ENCODE data around the gene EYA3.

Gene EYA3

DNA sequence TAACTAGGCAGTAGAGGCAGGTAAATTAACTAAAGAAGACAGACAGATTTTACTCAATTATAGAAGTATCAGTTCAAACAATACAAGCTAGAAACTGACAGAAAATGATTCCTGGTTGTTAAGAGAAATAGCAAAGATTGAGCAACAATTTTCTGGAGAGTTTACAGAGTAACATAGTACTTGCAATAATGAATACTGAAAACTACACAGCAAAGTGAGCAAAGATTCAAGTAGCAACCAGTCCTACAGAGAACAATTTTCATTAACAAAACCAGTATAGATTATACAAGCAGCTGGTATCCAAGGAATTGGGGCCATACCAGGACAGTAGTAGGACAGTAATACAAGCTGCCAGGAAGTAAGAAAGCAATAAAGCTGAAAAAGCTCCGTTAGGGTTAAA lies 37.6 kb downstream of the EYA3 start:
- no peak for ATAC-seq
- TF ChIP-seq TCF4 (CRISPR knock-in tag; IDR thresholded peaks at IDR 0.05; ENCODE audit: borderline replicate concordance) (no peak), ZNF565 (CRISPR knock-in tag; conservative IDR thresholded peaks at IDR 0.05; ENCODE audit: low read depth) (no peak), TOX (CRISPR knock-in tag; IDR thresholded peaks at IDR 0.05; ENCODE audit: borderline replicate concordance) (no peak), ESRRG (CRISPR knock-in tag; IDR thresholded peaks at IDR 0.05) (no peak), GLIS3 (CRISPR knock-in tag; IDR thresholded peaks at IDR 0.05) (no peak), ZFP3 (CRISPR knock-in tag; IDR thresholded peaks at IDR 0.05) (no peak), ZNF70 (CRISPR knock-in tag; IDR thresholded peaks at IDR 0.05) (no peak), ZFP30 (CRISPR knock-in tag; IDR thresholded peaks at IDR 0.05) (no peak), ARNTL (CRISPR knock-in tag; IDR thresholded peaks at IDR 0.05; ENCODE audit: borderline replicate concordance, low read depth) (no peak)
- TF ChIP-seq, protein P1, sequence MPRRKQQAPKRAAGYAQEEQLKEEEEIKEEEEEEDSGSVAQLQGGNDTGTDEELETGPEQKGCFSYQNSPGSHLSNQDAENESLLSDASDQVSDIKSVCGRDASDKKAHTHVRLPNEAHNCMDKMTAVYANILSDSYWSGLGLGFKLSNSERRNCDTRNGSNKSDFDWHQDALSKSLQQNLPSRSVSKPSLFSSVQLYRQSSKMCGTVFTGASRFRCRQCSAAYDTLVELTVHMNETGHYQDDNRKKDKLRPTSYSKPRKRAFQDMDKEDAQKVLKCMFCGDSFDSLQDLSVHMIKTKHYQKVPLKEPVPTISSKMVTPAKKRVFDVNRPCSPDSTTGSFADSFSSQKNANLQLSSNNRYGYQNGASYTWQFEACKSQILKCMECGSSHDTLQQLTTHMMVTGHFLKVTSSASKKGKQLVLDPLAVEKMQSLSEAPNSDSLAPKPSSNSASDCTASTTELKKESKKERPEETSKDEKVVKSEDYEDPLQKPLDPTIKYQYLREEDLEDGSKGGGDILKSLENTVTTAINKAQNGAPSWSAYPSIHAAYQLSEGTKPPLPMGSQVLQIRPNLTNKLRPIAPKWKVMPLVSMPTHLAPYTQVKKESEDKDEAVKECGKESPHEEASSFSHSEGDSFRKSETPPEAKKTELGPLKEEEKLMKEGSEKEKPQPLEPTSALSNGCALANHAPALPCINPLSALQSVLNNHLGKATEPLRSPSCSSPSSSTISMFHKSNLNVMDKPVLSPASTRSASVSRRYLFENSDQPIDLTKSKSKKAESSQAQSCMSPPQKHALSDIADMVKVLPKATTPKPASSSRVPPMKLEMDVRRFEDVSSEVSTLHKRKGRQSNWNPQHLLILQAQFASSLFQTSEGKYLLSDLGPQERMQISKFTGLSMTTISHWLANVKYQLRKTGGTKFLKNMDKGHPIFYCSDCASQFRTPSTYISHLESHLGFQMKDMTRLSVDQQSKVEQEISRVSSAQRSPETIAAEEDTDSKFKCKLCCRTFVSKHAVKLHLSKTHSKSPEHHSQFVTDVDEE (CRISPR knock-in tag; IDR thresholded peaks at IDR 0.05): no peak
- TF ChIP-seq, protein P2, sequence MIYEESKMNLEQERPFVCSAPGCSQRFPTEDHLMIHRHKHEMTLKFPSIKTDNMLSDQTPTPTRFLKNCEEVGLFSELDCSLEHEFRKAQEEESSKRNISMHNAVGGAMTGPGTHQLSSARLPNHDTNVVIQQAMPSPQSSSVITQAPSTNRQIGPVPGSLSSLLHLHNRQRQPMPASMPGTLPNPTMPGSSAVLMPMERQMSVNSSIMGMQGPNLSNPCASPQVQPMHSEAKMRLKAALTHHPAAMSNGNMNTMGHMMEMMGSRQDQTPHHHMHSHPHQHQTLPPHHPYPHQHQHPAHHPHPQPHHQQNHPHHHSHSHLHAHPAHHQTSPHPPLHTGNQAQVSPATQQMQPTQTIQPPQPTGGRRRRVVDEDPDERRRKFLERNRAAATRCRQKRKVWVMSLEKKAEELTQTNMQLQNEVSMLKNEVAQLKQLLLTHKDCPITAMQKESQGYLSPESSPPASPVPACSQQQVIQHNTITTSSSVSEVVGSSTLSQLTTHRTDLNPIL (CRISPR knock-in tag; IDR thresholded peaks at IDR 0.05; ENCODE audit: low read depth): no peak

DNA sequence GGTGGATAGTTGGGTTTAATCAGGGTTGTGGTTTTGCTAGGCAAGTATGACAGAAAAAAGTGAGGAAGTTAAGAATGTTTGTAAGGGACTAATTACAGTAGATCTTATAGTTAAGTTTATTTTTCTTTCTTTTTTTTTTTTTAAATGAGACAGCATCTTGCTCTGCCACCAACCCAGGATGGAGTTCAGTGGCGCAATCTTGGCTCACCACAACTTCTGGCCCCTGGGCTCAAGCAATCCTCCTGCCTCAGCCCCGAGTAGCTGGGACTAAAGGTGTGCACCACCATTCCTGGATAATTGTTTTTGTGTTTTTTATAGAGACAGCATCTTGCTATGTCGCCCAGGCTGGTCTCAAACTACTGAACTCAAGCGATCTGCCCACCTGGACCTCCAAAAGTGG lies 41.7 kb downstream of the EYA3 start:
- TF ChIP-seq ZC3H10 (CRISPR knock-in tag; IDR thresholded peaks at IDR 0.05) (no peak), BACH2 (CRISPR knock-in tag; IDR thresholded peaks at IDR 0.05; ENCODE audit: borderline replicate concordance) (no peak), GLIS3 (CRISPR knock-in tag; IDR thresholded peaks at IDR 0.05) (no peak), ZNF70 (CRISPR knock-in tag; IDR thresholded peaks at IDR 0.05) (no peak), ZFP3 (CRISPR knock-in tag; IDR thresholded peaks at IDR 0.05) (no peak), TOX (CRISPR knock-in tag; IDR thresholded peaks at IDR 0.05; ENCODE audit: borderline replicate concordance) (no peak), OSR1 (CRISPR knock-in tag; IDR thresholded peaks at IDR 0.05) (no peak), ISL1 (CRISPR knock-in tag; IDR thresholded peaks at IDR 0.05) (no peak), ARNTL (CRISPR knock-in tag; IDR thresholded peaks at IDR 0.05; ENCODE audit: borderline replicate concordance, low read depth) (no peak), ZNF8 (CRISPR knock-in tag; IDR thresholded peaks at IDR 0.05) (no peak), CSDC2 (CRISPR knock-in tag; IDR thresholded peaks at IDR 0.05) (no peak), RARB (CRISPR knock-in tag; IDR thresholded peaks at IDR 0.05) (no peak), ZNF565 (CRISPR knock-in tag; conservative IDR thresholded peaks at IDR 0.05; ENCODE audit: low read depth) (no peak), SNAI2 (CRISPR knock-in tag; IDR thresholded peaks at IDR 0.05) (no peak), TCF4 (CRISPR knock-in tag; IDR thresholded peaks at IDR 0.05; ENCODE audit: borderline replicate concordance) (no peak)
- TF ChIP-seq, protein P1 (CRISPR knock-in tag; IDR thresholded peaks at IDR 0.05): no peak
- TF ChIP-seq, protein P3, sequence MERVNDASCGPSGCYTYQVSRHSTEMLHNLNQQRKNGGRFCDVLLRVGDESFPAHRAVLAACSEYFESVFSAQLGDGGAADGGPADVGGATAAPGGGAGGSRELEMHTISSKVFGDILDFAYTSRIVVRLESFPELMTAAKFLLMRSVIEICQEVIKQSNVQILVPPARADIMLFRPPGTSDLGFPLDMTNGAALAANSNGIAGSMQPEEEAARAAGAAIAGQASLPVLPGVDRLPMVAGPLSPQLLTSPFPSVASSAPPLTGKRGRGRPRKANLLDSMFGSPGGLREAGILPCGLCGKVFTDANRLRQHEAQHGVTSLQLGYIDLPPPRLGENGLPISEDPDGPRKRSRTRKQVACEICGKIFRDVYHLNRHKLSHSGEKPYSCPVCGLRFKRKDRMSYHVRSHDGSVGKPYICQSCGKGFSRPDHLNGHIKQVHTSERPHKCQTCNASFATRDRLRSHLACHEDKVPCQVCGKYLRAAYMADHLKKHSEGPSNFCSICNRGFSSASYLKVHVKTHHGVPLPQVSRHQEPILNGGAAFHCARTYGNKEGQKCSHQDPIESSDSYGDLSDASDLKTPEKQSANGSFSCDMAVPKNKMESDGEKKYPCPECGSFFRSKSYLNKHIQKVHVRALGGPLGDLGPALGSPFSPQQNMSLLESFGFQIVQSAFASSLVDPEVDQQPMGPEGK (CRISPR knock-in tag; IDR thresholded peaks at IDR 0.05; ENCODE audit: borderline replicate concordance): no peak
- ATAC-seq: no peak

DNA sequence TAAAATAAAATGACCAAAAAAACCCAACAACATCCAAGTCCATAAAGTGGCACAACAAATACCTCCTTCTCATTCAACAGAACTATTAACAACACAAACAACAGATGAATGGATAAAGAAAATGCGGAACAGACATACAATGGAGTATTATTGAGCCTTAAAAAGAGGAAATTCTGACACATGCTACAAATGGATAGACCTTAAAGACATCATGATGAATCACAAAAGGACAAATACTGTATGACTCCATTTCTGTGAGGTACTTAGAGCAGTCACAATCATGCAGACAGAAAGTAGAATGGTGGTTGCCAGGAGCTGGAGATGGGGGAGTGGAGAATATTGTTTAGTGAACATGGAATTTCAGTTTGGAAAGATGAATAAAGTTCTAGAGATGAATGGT lies 42.6 kb downstream of the EYA3 start:
- ATAC-seq: no peak
- no peak for TF ChIP-seq PPARA (CRISPR knock-in tag; IDR thresholded peaks at IDR 0.05; ENCODE audit: borderline replicate concordance)
- no peak for TF ChIP-seq ISL1 (CRISPR knock-in tag; IDR thresholded peaks at IDR 0.05)
- TF ChIP-seq, protein P2 (CRISPR knock-in tag; IDR thresholded peaks at IDR 0.05; ENCODE audit: low read depth): no peak
- no peak for TF ChIP-seq ARNTL (CRISPR knock-in tag; IDR thresholded peaks at IDR 0.05; ENCODE audit: borderline replicate concordance, low read depth)
- no peak for TF ChIP-seq ZFP30 (CRISPR knock-in tag; IDR thresholded peaks at IDR 0.05)
- no peak for TF ChIP-seq RARB (CRISPR knock-in tag; IDR thresholded peaks at IDR 0.05)
- no peak for TF ChIP-seq BACH2 (CRISPR knock-in tag; IDR thresholded peaks at IDR 0.05; ENCODE audit: borderline replicate concordance)
- TF ChIP-seq CSDC2 (CRISPR knock-in tag; IDR thresholded peaks at IDR 0.05): no peak
- no peak for TF ChIP-seq ZNF70 (CRISPR knock-in tag; IDR thresholded peaks at IDR 0.05)
- TF ChIP-seq, protein P1 (CRISPR knock-in tag; IDR thresholded peaks at IDR 0.05): no peak
- TF ChIP-seq, protein P4, sequence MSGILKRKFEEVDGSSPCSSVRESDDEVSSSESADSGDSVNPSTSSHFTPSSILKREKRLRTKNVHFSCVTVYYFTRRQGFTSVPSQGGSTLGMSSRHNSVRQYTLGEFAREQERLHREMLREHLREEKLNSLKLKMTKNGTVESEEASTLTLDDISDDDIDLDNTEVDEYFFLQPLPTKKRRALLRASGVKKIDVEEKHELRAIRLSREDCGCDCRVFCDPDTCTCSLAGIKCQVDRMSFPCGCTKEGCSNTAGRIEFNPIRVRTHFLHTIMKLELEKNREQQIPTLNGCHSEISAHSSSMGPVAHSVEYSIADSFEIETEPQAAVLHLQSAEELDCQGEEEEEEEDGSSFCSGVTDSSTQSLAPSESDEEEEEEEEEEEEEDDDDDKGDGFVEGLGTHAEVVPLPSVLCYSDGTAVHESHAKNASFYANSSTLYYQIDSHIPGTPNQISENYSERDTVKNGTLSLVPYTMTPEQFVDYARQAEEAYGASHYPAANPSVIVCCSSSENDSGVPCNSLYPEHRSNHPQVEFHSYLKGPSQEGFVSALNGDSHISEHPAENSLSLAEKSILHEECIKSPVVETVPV (CRISPR knock-in tag; IDR thresholded peaks at IDR 0.05): no peak
- no peak for TF ChIP-seq TCF4 (CRISPR knock-in tag; IDR thresholded peaks at IDR 0.05; ENCODE audit: borderline replicate concordance)
- TF ChIP-seq ESRRG (CRISPR knock-in tag; IDR thresholded peaks at IDR 0.05): no peak

Data from SK-N-SH treated with all-trans-retinoic acid at 6 μM for 48 hours (cell line).